SK-N-MC (cell line): ENCODE results near the gene MMP21.

ENCODE experiments used
- EZH2 ChIP-seq: fragments of 200-600 bp; sonication (generic); IDR thresholded peaks from one replicate; pipeline ENCODE4 v1.6.1; 2017; ENCODE audit warnings: antibody characterized with exemption
- POLR2AphosphoS5 ChIP-seq: IDR thresholded peaks from 2 replicates; pipeline ENCODE4 v1.6.1; 2012; ENCODE audit warnings: mild to moderate bottlenecking, low read depth, low read length, borderline replicate concordance

- TF ChIP-seq POLR2AphosphoS5 (no peak), EZH2 (no peak)
Observed at GRCh38 chr10:125738206-125738605, 37.4 kb downstream of the MMP21 start.
